ENCODE data around the gene JAGN1.
A peak's percentile ranks its signal among the peaks of the same experiment; 100 is the strongest.
"Not testable (repeated sequence)": the region's sequence is repeated elsewhere in the genome, so short reads cannot be mapped to it uniquely, and the experiment has no call there.

JAGN1 gene

DNA sequence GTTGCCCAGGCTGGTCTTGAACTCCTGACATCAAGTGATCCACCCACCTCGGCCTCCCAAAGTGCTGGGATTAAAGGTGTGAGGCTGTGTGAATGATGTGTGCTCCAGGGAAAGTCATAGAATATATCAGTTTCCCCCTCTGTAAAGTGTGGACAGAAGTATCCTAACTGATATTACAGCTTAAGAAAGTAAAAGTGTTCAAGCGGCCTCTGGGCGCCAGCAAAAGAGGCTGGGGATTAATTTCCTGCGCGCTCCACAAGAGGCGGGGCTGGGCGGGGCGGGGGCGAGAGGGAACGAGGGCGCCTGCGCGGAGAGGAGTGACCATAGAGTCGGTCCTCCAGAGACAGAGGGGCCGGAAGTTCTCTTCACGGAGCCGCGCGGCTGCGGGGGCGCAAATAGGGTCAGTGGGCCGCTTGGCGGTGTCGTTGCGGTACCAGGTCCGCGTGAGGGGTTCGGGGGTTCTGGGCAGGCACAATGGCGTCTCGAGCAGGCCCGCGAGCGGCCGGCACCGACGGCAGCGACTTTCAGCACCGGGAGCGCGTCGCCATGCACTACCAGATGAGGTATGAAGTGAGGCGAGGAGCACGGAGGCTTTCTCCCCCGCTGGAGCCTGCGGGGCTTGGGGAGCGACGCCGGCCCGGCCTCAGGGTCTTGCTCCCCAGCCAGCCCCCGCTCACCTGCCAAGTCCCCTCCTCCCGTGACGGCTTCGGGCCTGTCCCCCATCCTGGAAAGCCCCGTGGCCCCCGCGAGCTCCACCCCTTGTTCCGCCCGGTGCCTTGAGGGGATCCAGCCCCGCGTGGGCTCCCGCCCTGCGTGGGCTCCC is at the start of gene JAGN1:
Gene JAGN1, plus strand, starts transcription at position 362 of the 823 bp plus-strand sequence. Its CDS starts 113 bp downstream, at position 475.
- Histone ChIP-seq H3K9ac (ENCODE audit: low read length) (peak within 1 kb of the TSS; percentile 100), H3K4me3 (ENCODE audit: low read length) (peak within 1 kb of the TSS; percentile 95), H3K27me3 (replicated peaks; ENCODE audit: control insufficient read depth, insufficient read depth, low read length) (no peaks in the 10 kb centered on the region), H3K9me3 (ENCODE audit: control insufficient read depth, low read length) (no peaks in the 10 kb centered on the region), H3K36me3 (ENCODE audit: control insufficient read depth, insufficient read depth, low read length, severe bottlenecking) (peaks cover 21% of the 10 kb centered on the region), H3K4me1 (ENCODE audit: control insufficient read depth, insufficient read depth, low read length) (peaks cover 53% of the 10 kb centered on the region)
- peak; percentile 97 for DNase-seq (ENCODE audit: low read depth)

DNA sequence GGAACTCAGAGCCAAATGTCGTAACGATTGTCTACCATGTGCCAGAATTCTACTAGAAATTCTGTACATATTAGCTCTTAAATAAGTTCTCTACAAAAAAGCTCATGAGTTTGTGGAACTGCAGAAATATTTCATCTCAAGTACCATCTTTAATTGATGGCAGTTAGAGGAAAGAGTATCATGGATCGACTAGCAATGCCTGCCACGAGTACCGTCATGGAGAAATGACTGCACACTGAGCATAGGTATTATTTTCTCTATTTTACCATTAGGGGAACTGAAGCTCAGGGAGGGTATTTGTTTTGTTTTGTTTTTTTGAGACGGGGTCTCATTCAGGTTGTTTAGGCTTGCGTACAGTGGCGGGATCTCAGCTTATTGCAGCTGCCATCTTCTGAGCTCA is 49.4 kb upstream of the JAGN1 start:
- H3K4me1 ChIP-seq (ENCODE audit: control insufficient read depth, insufficient read depth, low read length) = peaks cover 24% of the 10 kb centered on the region
- no peak overlapping the region for H3K4me3 ChIP-seq (ENCODE audit: low read length)
- H3K9ac ChIP-seq (ENCODE audit: low read length) = no peak overlapping the region
- H3K36me3 ChIP-seq (ENCODE audit: control insufficient read depth, insufficient read depth, low read length, severe bottlenecking) = peaks cover 44% of the 10 kb centered on the region
- no peaks in the 10 kb centered on the region for H3K27me3 ChIP-seq (replicated peaks; ENCODE audit: control insufficient read depth, insufficient read depth, low read length)
- DNase-seq (ENCODE audit: low read depth) = no peak
- no peaks in the 10 kb centered on the region for H3K9me3 ChIP-seq (ENCODE audit: control insufficient read depth, low read length)

DNA sequence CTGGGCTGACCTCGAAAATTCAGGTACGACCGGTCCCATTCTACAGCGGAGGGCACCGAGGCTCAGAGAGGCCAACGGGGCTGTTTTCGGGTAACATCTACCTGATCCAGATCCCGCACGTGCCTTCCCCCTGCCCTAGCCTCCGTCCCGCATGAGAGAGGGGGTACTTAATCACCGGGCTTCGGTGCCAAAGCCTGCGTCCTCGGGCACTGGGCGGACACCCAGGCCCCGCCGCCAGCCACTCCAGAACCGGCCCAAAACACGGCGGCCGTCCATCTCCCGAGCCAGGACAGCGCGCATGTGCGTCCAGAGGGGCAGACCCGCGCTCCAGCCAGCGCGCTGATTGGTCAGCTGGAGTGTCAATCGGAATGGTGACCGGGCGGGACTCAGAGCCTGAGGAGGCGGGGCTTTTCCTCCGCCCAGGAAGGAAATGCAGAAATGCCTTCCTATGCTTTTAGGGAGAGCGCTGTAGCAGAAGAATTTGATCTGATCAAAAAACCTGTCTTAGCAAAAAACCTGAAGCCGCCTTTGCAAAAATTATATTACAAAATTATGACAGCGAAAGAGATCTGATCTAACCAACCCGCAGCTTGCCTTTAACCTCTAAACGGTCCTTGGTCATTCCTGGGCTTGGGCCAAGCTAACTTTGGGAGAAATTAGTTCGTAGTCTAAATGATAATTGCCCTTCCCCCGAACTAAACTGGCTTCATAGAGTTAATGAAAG is 46.5 kb upstream of the JAGN1 start, which contains the start of gene RPUSD3:
Gene RPUSD3, minus strand, starts transcription at position 294 of the 724 bp plus-strand sequence. Its CDS starts 18 bp downstream, at position 276.
- no peaks in the 10 kb centered on the region for H3K9me3 ChIP-seq (ENCODE audit: control insufficient read depth, low read length)
- H3K4me1 ChIP-seq (ENCODE audit: control insufficient read depth, insufficient read depth, low read length) = peaks cover 27% of the 10 kb centered on the region
- peak within 1 kb of the TSS; percentile 93 for H3K4me3 ChIP-seq (ENCODE audit: low read length)
- peak within 1 kb of the TSS; percentile 95 for H3K9ac ChIP-seq (ENCODE audit: low read length)
- H3K36me3 ChIP-seq (ENCODE audit: control insufficient read depth, insufficient read depth, low read length, severe bottlenecking) = peaks cover 26% of the 10 kb centered on the region
- H3K27me3 ChIP-seq (replicated peaks; ENCODE audit: control insufficient read depth, insufficient read depth, low read length) = no peaks in the 10 kb centered on the region
- peak; percentile 99 for DNase-seq (ENCODE audit: low read depth)

DNA sequence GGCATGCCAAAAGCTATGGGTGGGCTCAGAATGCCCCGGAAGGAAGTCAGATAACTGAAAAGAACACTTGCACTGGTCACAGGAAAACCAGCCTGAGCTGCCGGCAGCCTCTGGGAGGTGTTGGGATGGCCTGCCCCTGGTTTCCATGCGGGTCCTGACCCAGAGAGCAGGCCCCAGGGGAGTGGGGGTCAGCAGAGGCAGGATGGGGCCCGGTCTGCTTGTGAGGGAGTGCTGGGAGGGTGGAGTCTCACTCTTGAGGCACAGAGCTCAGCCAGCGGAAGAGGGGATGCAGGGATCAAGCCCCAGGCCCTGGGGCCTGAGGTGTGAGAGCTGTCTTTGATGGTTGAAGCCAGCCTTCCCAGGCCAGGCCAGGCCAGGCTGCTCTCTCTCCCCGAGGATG is 44.2 kb upstream of the JAGN1 start:
- Histone ChIP-seq H3K27me3 (replicated peaks; ENCODE audit: control insufficient read depth, insufficient read depth, low read length) (no peaks in the 10 kb centered on the region), H3K9me3 (ENCODE audit: control insufficient read depth, low read length) (no peaks in the 10 kb centered on the region), H3K4me1 (ENCODE audit: control insufficient read depth, insufficient read depth, low read length) (peaks cover 23% of the 10 kb centered on the region), H3K4me3 (ENCODE audit: low read length) (no peak overlapping the region), H3K36me3 (ENCODE audit: control insufficient read depth, insufficient read depth, low read length, severe bottlenecking) (peaks cover 8% of the 10 kb centered on the region), H3K9ac (ENCODE audit: low read length) (no peak overlapping the region)
- DNase-seq (ENCODE audit: low read depth) = no peak

DNA sequence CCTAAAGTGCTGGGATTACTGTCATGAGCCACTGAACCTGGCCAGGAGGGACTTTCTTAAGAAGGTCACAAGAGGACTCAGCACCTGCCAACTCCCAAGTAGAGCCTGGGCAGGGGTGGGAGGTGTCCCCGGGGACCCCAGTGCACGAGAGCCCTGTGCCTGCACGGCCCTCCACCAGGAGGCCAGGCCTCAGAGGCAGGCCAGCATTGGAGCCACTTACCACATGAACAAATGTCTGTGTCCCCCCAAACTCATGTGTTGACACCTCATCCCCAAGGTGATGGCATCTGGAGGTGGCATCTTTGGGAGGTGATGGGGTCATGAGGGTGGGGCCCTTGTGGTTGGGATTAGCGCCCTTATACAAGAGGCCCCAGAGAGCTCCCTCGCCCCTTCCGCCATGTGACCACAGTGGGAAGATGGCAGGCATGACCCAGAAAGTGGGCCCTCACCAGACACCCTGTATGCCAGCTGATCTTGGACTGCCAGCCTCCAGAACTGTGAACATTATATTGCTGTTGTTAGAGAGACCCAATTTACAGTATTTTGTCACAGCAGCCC is 43.4 kb upstream of the JAGN1 start:
- H3K4me1 ChIP-seq (ENCODE audit: control insufficient read depth, insufficient read depth, low read length) = peaks cover 28% of the 10 kb centered on the region
- H3K9me3 ChIP-seq (ENCODE audit: control insufficient read depth, low read length) = no peaks in the 10 kb centered on the region
- no peak overlapping the region for H3K4me3 ChIP-seq (ENCODE audit: low read length)
- no peak for DNase-seq (ENCODE audit: low read depth)
- no peak overlapping the region for H3K9ac ChIP-seq (ENCODE audit: low read length)
- peaks cover under 1% of the 10 kb centered on the region for H3K36me3 ChIP-seq (ENCODE audit: control insufficient read depth, insufficient read depth, low read length, severe bottlenecking)
- no peaks in the 10 kb centered on the region for H3K27me3 ChIP-seq (replicated peaks; ENCODE audit: control insufficient read depth, insufficient read depth, low read length)

DNA sequence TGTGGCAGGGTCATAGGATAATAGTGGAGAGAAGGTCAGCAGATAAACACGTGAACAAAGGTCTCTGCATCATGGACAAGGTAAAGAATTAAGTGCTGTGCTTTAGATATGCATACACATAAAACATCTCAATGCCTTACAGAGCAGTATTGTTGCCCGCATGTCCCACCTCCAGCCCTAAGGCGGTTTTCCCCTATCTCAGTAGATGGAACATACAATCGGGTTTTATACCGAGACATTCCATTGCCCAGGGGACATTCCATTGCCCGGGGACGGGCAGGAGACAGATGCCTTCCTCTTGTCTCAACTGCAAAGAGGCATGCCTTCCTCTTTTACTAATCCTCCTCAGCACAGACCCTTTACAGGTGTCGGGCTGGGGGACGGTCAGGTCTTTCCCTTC is 42.5 kb upstream of the JAGN1 start:
- not testable (repeated sequence) for H3K4me3 ChIP-seq (ENCODE audit: low read length); H3K27me3 ChIP-seq (replicated peaks; ENCODE audit: control insufficient read depth, insufficient read depth, low read length); H3K36me3 ChIP-seq (ENCODE audit: control insufficient read depth, insufficient read depth, low read length, severe bottlenecking); H3K9me3 ChIP-seq (ENCODE audit: control insufficient read depth, low read length); DNase-seq (ENCODE audit: low read depth); H3K9ac ChIP-seq (ENCODE audit: low read length)
- peaks cover 29% of the 10 kb centered on the region for H3K4me1 ChIP-seq (ENCODE audit: control insufficient read depth, insufficient read depth, low read length)

DNA sequence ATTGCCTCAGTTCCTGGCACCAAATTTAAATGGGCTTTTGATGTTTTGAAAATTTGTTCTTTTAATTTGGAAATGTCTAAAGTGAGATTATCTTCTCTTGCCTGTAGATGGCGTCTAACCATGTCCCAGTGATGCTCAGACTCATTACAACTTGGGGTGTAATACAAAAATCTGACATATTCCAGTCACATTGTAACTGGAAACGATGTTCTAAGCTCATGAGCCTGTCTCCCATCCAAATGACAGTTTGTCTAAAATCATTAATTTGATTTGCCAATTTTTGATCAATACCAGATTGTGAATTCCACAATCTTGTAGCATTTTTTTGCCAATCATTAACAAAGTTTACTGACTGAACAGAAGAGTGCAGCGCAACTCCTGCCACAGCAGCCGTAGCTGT is 41.5 kb upstream of the JAGN1 start:
- H3K4me3 ChIP-seq (ENCODE audit: low read length); H3K9me3 ChIP-seq (ENCODE audit: control insufficient read depth, low read length); H3K27me3 ChIP-seq (replicated peaks; ENCODE audit: control insufficient read depth, insufficient read depth, low read length); H3K36me3 ChIP-seq (ENCODE audit: control insufficient read depth, insufficient read depth, low read length, severe bottlenecking): not testable (repeated sequence)
- H3K9ac ChIP-seq (ENCODE audit: low read length) = peak overlapping the region; percentile 54
- peak; percentile 75 for DNase-seq (ENCODE audit: low read depth)
- peaks cover 28% of the 10 kb centered on the region for H3K4me1 ChIP-seq (ENCODE audit: control insufficient read depth, insufficient read depth, low read length)

DNA sequence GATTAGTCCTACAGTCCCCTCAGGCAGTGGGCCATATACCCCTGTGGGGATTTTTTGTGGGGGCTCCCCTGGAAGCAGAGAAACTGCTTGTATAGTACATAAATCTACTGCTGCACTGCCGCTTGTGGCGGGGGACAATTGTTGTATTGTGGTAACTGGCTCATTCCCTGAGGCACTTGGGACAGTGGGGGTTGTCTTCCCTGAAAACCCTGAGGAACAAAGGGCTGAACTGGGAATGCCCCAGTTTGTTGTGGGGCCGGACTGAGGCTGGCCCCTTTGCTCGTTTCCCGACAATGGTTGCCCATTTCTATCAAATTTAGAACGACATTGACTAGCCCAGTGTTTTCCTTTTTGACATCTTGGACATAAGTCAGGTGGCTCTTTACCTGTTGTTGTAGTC is 39.0 kb upstream of the JAGN1 start:
- not testable (repeated sequence) for H3K36me3 ChIP-seq (ENCODE audit: control insufficient read depth, insufficient read depth, low read length, severe bottlenecking); DNase-seq (ENCODE audit: low read depth); H3K27me3 ChIP-seq (replicated peaks; ENCODE audit: control insufficient read depth, insufficient read depth, low read length); H3K4me3 ChIP-seq (ENCODE audit: low read length); H3K9me3 ChIP-seq (ENCODE audit: control insufficient read depth, low read length); H3K9ac ChIP-seq (ENCODE audit: low read length)
- H3K4me1 ChIP-seq (ENCODE audit: control insufficient read depth, insufficient read depth, low read length) = peaks cover 22% of the 10 kb centered on the region

DNA sequence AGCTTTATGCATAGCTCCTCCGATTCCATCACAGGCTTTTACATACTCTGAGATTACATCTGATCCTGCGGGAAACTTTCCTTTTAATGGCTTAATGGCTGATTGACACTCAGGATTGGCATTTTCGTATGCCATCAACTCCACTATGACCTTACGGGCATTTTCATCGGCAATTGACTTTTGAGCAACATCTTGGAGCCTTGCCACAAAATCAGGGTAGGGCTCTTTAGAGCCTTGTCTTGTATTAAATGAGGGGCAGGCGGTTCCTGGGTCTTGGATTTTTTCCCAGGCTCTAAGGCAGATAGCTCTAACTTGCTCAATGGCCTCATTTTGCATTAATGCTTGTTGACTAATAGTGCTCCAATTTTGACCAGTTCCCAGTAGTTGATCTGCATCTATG is 38.5 kb upstream of the JAGN1 start:
- H3K27me3 ChIP-seq (replicated peaks; ENCODE audit: control insufficient read depth, insufficient read depth, low read length); H3K9me3 ChIP-seq (ENCODE audit: control insufficient read depth, low read length); H3K4me3 ChIP-seq (ENCODE audit: low read length); H3K9ac ChIP-seq (ENCODE audit: low read length); H3K36me3 ChIP-seq (ENCODE audit: control insufficient read depth, insufficient read depth, low read length, severe bottlenecking); DNase-seq (ENCODE audit: low read depth): not testable (repeated sequence)
- H3K4me1 ChIP-seq (ENCODE audit: control insufficient read depth, insufficient read depth, low read length) = peaks cover 22% of the 10 kb centered on the region

DNA sequence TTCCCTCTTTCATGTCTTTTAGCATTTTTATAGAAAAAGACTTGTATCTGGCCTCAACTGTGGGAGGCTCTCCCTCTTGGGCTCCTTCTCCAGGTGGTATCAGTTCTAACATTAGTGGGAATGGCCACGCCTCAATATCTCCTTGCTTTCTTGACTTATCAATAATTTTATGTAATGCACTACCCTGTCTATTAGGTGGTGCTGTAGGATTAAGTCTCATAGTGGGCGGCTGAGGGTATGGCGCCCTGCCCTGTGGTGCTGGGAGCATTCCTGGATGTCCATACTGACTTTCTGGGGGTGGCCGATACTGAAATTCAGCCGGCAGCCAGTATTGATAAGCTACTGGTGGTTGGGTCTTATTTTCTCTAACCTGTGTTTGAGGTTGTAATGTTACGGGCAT is 37.9 kb upstream of the JAGN1 start:
- Histone ChIP-seq H3K9ac (ENCODE audit: low read length) (no peak overlapping the region), H3K9me3 (ENCODE audit: control insufficient read depth, low read length) (no peaks in the 10 kb centered on the region), H3K27me3 (replicated peaks; ENCODE audit: control insufficient read depth, insufficient read depth, low read length) (no peaks in the 10 kb centered on the region), H3K4me1 (ENCODE audit: control insufficient read depth, insufficient read depth, low read length) (peaks cover 22% of the 10 kb centered on the region), H3K36me3 (ENCODE audit: control insufficient read depth, insufficient read depth, low read length, severe bottlenecking) (no peaks in the 10 kb centered on the region), H3K4me3 (ENCODE audit: low read length) (no peak overlapping the region)
- DNase-seq (ENCODE audit: low read depth) = no peak

DNA sequence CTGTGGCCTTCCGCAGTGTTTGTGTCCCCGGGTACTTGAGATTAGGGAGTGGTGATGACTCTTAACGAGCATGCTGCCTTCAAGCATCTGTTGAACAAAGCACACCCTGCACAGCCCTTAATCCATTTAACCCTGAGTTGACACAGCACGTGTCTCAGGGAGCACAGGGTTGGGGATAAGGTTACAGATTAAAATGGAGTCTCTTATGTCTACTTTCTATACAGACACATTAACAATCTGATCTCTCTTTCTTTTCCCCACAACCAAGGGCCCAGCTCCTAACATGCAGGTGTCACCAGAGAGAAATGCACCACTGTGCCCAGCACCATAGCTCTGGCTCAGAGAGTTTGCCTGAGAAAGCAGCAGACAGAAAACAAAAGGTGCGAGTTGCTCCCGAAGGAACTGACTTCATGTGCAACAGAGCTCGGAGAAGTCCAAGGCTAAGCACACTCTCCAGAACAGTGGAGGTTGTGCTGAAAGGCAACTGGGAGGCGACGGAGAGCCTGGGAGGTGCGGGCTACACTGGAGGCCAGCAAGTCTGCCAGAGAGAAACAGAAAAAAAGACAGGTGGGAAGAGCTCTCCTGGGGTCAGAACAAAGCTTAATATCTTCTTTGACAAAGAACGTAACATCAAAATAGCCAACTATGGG is 36.0 kb upstream of the JAGN1 start:
- not testable (repeated sequence) for H3K27me3 ChIP-seq (replicated peaks; ENCODE audit: control insufficient read depth, insufficient read depth, low read length); H3K9ac ChIP-seq (ENCODE audit: low read length); H3K36me3 ChIP-seq (ENCODE audit: control insufficient read depth, insufficient read depth, low read length, severe bottlenecking); H3K4me3 ChIP-seq (ENCODE audit: low read length); DNase-seq (ENCODE audit: low read depth); H3K9me3 ChIP-seq (ENCODE audit: control insufficient read depth, low read length)
- peaks cover 22% of the 10 kb centered on the region for H3K4me1 ChIP-seq (ENCODE audit: control insufficient read depth, insufficient read depth, low read length)

Data from adipocyte (in vitro differentiated cells).